SK-N-SH (cell line): Measurements from ENCODE around the gene ISYNA1.

Experiments
- MAX ChIP-seq: IDR thresholded peaks from 2 replicates; pipeline ENCODE4 v1.4.0; 2012; ENCODE audit warnings: low read depth
- TF ChIP-seq, protein P1 (sequence below): fragments of 200-600 bp; sonication (generic); IDR thresholded peaks from 2 replicates; pipeline ENCODE4 v1.6.1; 2017; ENCODE audit warnings: antibody characterized with exemption, mild to moderate bottlenecking, moderate library complexity
- TF ChIP-seq, protein P2 (sequence below): fragments of 150-350 bp; IDR thresholded peaks from 2 replicates; pipeline ENCODE4 v1.6.1; 2017; ENCODE audit warnings: antibody characterized with exemption, low read length, low read depth, borderline replicate concordance

GRCh38 chr19:18467978-18468377 lies 30.0 kb upstream of the ISYNA1 start:
- TF ChIP-seq, protein P1, sequence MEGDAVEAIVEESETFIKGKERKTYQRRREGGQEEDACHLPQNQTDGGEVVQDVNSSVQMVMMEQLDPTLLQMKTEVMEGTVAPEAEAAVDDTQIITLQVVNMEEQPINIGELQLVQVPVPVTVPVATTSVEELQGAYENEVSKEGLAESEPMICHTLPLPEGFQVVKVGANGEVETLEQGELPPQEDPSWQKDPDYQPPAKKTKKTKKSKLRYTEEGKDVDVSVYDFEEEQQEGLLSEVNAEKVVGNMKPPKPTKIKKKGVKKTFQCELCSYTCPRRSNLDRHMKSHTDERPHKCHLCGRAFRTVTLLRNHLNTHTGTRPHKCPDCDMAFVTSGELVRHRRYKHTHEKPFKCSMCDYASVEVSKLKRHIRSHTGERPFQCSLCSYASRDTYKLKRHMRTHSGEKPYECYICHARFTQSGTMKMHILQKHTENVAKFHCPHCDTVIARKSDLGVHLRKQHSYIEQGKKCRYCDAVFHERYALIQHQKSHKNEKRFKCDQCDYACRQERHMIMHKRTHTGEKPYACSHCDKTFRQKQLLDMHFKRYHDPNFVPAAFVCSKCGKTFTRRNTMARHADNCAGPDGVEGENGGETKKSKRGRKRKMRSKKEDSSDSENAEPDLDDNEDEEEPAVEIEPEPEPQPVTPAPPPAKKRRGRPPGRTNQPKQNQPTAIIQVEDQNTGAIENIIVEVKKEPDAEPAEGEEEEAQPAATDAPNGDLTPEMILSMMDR = no peak
- TF ChIP-seq, protein P2, sequence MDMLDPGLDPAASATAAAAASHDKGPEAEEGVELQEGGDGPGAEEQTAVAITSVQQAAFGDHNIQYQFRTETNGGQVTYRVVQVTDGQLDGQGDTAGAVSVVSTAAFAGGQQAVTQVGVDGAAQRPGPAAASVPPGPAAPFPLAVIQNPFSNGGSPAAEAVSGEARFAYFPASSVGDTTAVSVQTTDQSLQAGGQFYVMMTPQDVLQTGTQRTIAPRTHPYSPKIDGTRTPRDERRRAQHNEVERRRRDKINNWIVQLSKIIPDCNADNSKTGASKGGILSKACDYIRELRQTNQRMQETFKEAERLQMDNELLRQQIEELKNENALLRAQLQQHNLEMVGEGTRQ = no peak
- no peak for TF ChIP-seq MAX
